CD4-positive, alpha-beta T cell (primary cell): ENCODE data around the gene NOS1AP. TPM values are rescaled to one million over a fixed set of nuclear protein-coding genes. Genes with fewer than 3 reads are reported as not detected.

Experiments used
- ATAC-seq: fragments of 200-7000 bp; cut with Tn5 transposase; one replicate; pipeline ENCODE4 v1.10.0; 2022; ENCODE audit warnings: mild to moderate bottlenecking; ENCODE audit not compliant: poor library complexity
- CTCF ChIA-PET: fragments of 350-600 bp; sonication (Branson Sonifier 250); formaldehyde crosslinking; loops from one replicate; lab custom pipeline; 2021; ENCODE audit warnings: antibody characterized with exemption, inconsistent platforms; lab: Charles Lee
- POLR2A ChIA-PET: fragments of 350-600 bp; sonication (Branson Sonifier 250); formaldehyde crosslinking; loops from one replicate; lab custom pipeline; 2021; ENCODE audit warnings: antibody characterized with exemption, inconsistent platforms; lab: Charles Lee
- DNase-seq, 14 experiments: peaks; one replicate each; pipeline ENCODE4 v3.0.0-alpha.2; 2013 to 2020; ENCODE audit warnings: mixed read lengths in 2 of 14
- H3K27ac ChIP-seq, 2 donors: one replicate each; pipeline versions ENCODE4 v1.5.1 to v1.7.0; 2013; ENCODE audit warnings: low read length in 2 of 2, low read depth in 1 of 2, mild to moderate bottlenecking in 1 of 2
- H3K27me3 ChIP-seq, 2 experiments: 1 replicate in 1 of 2; 2 replicates in 1 of 2; pipeline versions ENCODE4 v1.6.1 to v1.7.0; 2013; ENCODE audit warnings: low read length in 2 of 2, control low read depth in 1 of 2, mild to moderate bottlenecking in 1 of 2, moderate library complexity in 1 of 2; ENCODE audit not compliant: insufficient read depth in 2 of 2, control insufficient read depth in 1 of 2
- H3K36me3 ChIP-seq: one replicate; pipeline ENCODE4 v1.6.1; 2013; ENCODE audit warnings: low read length, control low read depth; ENCODE audit not compliant: insufficient read depth
- H3K4me1 ChIP-seq: one replicate; pipeline ENCODE4 v1.6.1; 2013; ENCODE audit warnings: low read length, control low read depth; ENCODE audit not compliant: insufficient read depth
- H3K4me3 ChIP-seq: one replicate; pipeline ENCODE4 v1.5.1; 2013; ENCODE audit warnings: mild to moderate bottlenecking, low read length, moderate library complexity
- H3K9me3 ChIP-seq, 2 experiments: 1 replicate in 1 of 2; 2 replicates in 1 of 2; pipeline versions ENCODE4 v1.6.1 to v1.7.0; 2013; ENCODE audit warnings: low read length in 2 of 2, mild to moderate bottlenecking in 2 of 2, control low read depth in 1 of 2, moderate library complexity in 1 of 2; ENCODE audit not compliant: control insufficient read depth in 1 of 2, insufficient read depth in 1 of 2
- H3K27ac Mint-ChIP-seq: one replicate; pipeline ENCODE4 v1.8.0; 2020; ENCODE audit warnings: mixed read lengths
- H3K27me3 Mint-ChIP-seq: one replicate; pipeline ENCODE4 v1.8.0; 2021; ENCODE audit warnings: mixed read lengths
- H3K36me3 Mint-ChIP-seq: one replicate; pipeline ENCODE4 v1.8.0; 2021; ENCODE audit warnings: low read depth, mixed read lengths
- H3K4me1 Mint-ChIP-seq: one replicate; pipeline ENCODE4 v1.8.0; 2021; ENCODE audit warnings: low read depth, mixed read lengths
- H3K4me3 Mint-ChIP-seq: one replicate; pipeline ENCODE4 v1.8.0; 2020; ENCODE audit warnings: mild to moderate bottlenecking, mixed read lengths
- H3K9me3 Mint-ChIP-seq: one replicate; pipeline ENCODE4 v1.8.0; 2020; ENCODE audit warnings: mixed read lengths
- intact Hi-C, 2 experiments: fragments of 100-400 bp; cut with DNase I in 1 of 2; cut with micrococcal nuclease in 1 of 2; formaldehyde crosslinking; loops; one replicate each; pipeline versions ENCODE4 v1.15.1 to v1.9.0; 2023 to 2025; cut with DNase I, micrococcal nuclease
- total RNA-seq, 174 experiments: library from RNA in 2 of 174; stranded (reverse) in 2 of 174; gene quantifications; one replicate each; pipeline ENCODE4 v1.2.3 and lab custom pipeline; 2021 to 2026
- TF ChIP-seq, protein P1 (sequence below): fragments of 200-600 bp; IDR thresholded peaks from one replicate; pipeline ENCODE4 v1.8.0; 2022; ENCODE audit warnings: antibody characterized with exemption, mild to moderate bottlenecking

Gene NOS1AP
- total RNA-seq, 2 experiments from 2014 or later = not detected

DNA sequence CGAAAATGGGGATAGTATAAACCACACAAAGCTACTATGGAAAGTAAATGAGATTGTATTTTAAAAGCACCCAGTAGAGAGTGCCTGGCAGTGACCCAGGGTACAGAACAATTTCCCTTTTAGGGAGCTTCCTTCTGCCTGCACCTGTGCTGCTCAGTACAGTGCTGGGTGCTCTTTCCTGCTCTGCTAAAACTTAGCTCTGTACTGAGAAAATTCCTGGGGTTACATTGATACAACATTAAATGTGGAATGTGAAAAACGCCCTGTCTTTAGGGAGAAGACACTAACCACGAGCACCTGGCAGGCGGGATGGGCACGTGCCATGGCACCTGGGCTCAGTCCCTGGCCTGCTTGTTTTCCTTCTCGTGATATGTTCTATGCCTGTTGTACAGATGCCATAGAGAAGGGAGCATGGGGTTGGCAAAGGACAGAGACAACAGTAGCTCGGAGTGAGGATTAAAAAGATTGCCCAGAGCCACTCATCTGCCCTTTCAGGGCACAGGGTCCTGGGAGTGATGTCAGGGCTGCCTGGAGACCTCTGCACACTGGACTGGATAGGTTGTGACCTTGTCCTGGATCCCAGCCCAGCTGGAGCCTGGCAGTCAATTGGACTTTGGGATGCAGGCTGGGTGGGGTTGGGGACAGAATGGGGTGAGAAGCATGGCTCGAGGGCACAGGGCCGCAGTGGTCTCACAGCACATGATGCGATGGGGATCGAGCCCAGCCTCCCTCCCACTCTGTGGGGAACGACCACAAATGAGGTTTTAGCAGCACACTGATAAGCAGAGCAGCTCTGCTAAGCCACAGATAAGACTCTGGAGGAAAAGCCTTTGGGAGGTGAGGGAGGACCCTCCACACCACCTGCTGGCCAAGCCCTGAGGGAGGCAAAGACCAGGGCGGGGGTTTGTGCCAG, 302.9 kb downstream of the NOS1AP start:
- no peak for ATAC-seq
- TF ChIP-seq, protein P1, sequence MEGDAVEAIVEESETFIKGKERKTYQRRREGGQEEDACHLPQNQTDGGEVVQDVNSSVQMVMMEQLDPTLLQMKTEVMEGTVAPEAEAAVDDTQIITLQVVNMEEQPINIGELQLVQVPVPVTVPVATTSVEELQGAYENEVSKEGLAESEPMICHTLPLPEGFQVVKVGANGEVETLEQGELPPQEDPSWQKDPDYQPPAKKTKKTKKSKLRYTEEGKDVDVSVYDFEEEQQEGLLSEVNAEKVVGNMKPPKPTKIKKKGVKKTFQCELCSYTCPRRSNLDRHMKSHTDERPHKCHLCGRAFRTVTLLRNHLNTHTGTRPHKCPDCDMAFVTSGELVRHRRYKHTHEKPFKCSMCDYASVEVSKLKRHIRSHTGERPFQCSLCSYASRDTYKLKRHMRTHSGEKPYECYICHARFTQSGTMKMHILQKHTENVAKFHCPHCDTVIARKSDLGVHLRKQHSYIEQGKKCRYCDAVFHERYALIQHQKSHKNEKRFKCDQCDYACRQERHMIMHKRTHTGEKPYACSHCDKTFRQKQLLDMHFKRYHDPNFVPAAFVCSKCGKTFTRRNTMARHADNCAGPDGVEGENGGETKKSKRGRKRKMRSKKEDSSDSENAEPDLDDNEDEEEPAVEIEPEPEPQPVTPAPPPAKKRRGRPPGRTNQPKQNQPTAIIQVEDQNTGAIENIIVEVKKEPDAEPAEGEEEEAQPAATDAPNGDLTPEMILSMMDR = no peak

GRCh38 chr1:162373072-162373427, 303.6 kb downstream of the NOS1AP start:
- no peaks in the 10 kb centered on the region for H3K27me3 ChIP-seq
- TF ChIP-seq, protein P1 = no peak
- ChIA-PET POLR2A (no interaction called here), CTCF (no interaction called here)
- no peaks in the 10 kb centered on the region for H3K36me3 ChIP-seq
- Mint-ChIP-seq H3K4me3 (no peak overlapping the region), H3K9me3 (no peaks in the 10 kb centered on the region), H3K36me3 (no peaks in the 10 kb centered on the region), H3K27me3 (no peaks in the 10 kb centered on the region), H3K4me1 (no peaks in the 10 kb centered on the region), H3K27ac (no peak overlapping the region)
- no peaks in the 10 kb centered on the region for H3K4me1 ChIP-seq
- intact Hi-C loops = no loop called here
- H3K27ac ChIP-seq = no peak overlapping the region
- DNase-seq = no peak
- ATAC-seq = no peak
- H3K9me3 ChIP-seq = no peaks in the 10 kb centered on the region
- H3K4me3 ChIP-seq = no peak overlapping the region

More for the DNA sequence above, 302.9 kb downstream of the NOS1AP start:
- POLR2A ChIA-PET = no interaction called here
- no peaks in the 10 kb centered on the region for H3K27me3 ChIP-seq
- H3K4me1 Mint-ChIP-seq = no peaks in the 10 kb centered on the region
- H3K27ac ChIP-seq = no peak overlapping the region
- H3K4me3 ChIP-seq = no peak overlapping the region
- H3K9me3 Mint-ChIP-seq = no peaks in the 10 kb centered on the region
- CTCF ChIA-PET = no interaction called here
- no peaks in the 10 kb centered on the region for H3K36me3 ChIP-seq
- H3K36me3 Mint-ChIP-seq = no peaks in the 10 kb centered on the region
- DNase-seq = no peak
- no peaks in the 10 kb centered on the region for H3K4me1 ChIP-seq
- H3K27me3 Mint-ChIP-seq = no peaks in the 10 kb centered on the region
- H3K4me3 Mint-ChIP-seq = no peak overlapping the region
- H3K27ac Mint-ChIP-seq = no peak overlapping the region
- no peaks in the 10 kb centered on the region for H3K9me3 ChIP-seq
- intact Hi-C loops = no loop called here

DNA sequence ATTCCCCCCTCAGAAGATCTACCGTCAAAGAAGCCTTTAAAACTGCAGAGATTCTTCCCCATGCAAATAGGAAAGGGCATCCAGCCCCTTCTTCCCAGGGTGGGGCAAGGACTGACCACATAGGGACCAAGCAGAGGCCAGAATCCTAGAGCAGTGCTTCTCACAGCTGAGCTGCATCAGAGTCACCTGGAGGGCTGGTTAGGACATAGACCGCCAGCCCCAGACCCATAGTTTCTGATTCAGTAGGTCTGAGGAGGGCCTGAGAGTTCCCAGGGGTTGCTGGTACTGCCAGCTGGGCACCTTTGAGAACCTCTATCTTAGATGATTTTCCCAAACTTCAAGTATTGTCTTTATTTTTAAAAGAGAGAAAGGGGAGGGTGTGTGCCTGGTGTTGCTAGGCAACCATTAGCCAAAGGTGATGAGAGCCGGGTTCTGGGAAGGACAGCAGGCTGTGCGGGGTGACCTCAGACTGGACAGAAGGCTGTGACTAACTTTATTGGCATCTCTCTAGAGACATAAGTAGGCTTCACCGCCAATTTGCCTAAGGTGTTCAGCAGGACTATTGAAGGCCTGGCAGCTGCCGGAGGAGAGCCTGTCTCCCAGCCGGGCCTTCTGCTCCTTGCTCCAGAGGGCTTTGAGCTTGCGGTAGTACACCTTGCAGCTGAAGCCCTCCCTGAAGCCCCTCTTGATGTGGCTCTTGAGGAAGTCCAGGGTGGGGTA, 304.2 kb downstream of the NOS1AP start:
- H3K27ac Mint-ChIP-seq = no peak overlapping the region
- CTCF ChIA-PET = no interaction called here
- no peak overlapping the region for H3K4me3 Mint-ChIP-seq
- no peaks in the 10 kb centered on the region for H3K9me3 ChIP-seq
- TF ChIP-seq, protein P1 = no peak
- POLR2A ChIA-PET = no interaction called here
- no peaks in the 10 kb centered on the region for H3K4me1 ChIP-seq
- no peaks in the 10 kb centered on the region for H3K9me3 Mint-ChIP-seq
- H3K27me3 Mint-ChIP-seq = no peaks in the 10 kb centered on the region
- intact Hi-C loops = no loop called here
- no peaks in the 10 kb centered on the region for H3K36me3 Mint-ChIP-seq
- no peaks in the 10 kb centered on the region for H3K4me1 Mint-ChIP-seq
- no peak for DNase-seq
- no peaks in the 10 kb centered on the region for H3K36me3 ChIP-seq
- H3K27ac ChIP-seq = no peak overlapping the region
- no peak overlapping the region for H3K4me3 ChIP-seq
- no peaks in the 10 kb centered on the region for H3K27me3 ChIP-seq
- ATAC-seq = no peak
